Rectal smooth muscle tissue (tissue), 1 donor: ENCODE measurements around the gene ADCY1.
"Not testable (repeated sequence)": the region's sequence is repeated elsewhere in the genome, so short reads cannot be mapped to it uniquely, and the experiment has no call there.

Source experiments
- H3K27ac ChIP-seq: one replicate; pipeline ENCODE4 v1.7.0; 2013; ENCODE audit warnings: low read depth, low read length, inconsistent platforms
- H3K27me3 ChIP-seq: one replicate; pipeline ENCODE4 v1.7.0; 2013; ENCODE audit warnings: low read length; ENCODE audit not compliant: control insufficient read depth, insufficient read depth
- H3K36me3 ChIP-seq: one replicate; pipeline ENCODE4 v1.7.0; 2013; ENCODE audit warnings: low read length; ENCODE audit not compliant: control insufficient read depth, insufficient read depth
- H3K4me1 ChIP-seq: one replicate; pipeline ENCODE4 v1.7.0; 2013; ENCODE audit warnings: low read length; ENCODE audit not compliant: control insufficient read depth, insufficient read depth
- H3K4me3 ChIP-seq: one replicate; pipeline ENCODE4 v1.7.0; 2013; ENCODE audit warnings: low read length
- H3K9ac ChIP-seq: one replicate; pipeline ENCODE4 v1.7.0; 2013; ENCODE audit warnings: low read length

Gene ADCY1

GRCh38 chr7:45715471-45716352 lies 141.5 kb downstream of the ADCY1 start:
- Histone ChIP-seq H3K4me1 (no peaks in the 10 kb centered on the region), H3K36me3 (no peaks in the 10 kb centered on the region), H3K4me3 (no peak overlapping the region), H3K9ac (no peak overlapping the region), H3K27me3 (no peaks in the 10 kb centered on the region), H3K27ac (no peak overlapping the region)

- no peak overlapping the region for H3K27ac ChIP-seq
- H3K36me3 ChIP-seq = no peaks in the 10 kb centered on the region
- no peaks in the 10 kb centered on the region for H3K27me3 ChIP-seq
- no peak overlapping the region for H3K4me3 ChIP-seq
- H3K4me1 ChIP-seq = no peaks in the 10 kb centered on the region
- no peak overlapping the region for H3K9ac ChIP-seq
Measured at GRCh38 chr7:45716380-45717203, 142.4 kb downstream of the ADCY1 start.

- Histone ChIP-seq H3K27me3 (no peaks in the 10 kb centered on the region), H3K9ac (no peak overlapping the region), H3K4me3 (no peak overlapping the region), H3K27ac (no peak overlapping the region), H3K36me3 (no peaks in the 10 kb centered on the region), H3K4me1 (no peaks in the 10 kb centered on the region)
Measured at GRCh38 chr7:45717537-45718235, 143.5 kb downstream of the ADCY1 start.

GRCh38 chr7:45718464-45719330 lies 144.5 kb downstream of the ADCY1 start:
- Histone ChIP-seq H3K27ac (no peak overlapping the region), H3K27me3 (no peaks in the 10 kb centered on the region), H3K4me1 (no peaks in the 10 kb centered on the region), H3K4me3 (no peak overlapping the region), H3K36me3 (no peaks in the 10 kb centered on the region), H3K9ac (no peak overlapping the region)

DNA sequence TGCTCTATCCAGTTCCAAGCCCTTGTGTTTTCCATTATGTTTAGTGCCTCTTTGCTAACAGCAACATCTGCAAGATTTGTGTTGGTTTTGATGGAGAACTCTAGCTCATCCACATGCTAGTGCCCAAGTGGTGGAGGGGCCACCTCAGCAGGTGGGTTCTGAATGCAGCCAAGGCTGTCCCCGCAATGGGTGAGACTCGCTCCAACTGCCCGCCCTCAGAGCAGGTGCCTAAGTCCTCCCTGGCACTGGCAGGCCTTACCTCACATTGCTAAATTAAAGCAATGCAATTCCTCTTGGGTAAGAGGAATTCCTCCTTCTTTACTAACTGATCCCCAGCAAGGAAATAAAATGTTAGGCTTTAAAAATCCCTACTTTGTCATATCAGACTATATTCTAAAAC lies 146.8 kb downstream of the ADCY1 start:
- H3K36me3 ChIP-seq = peaks cover 3% of the 10 kb centered on the region
- no peaks in the 10 kb centered on the region for H3K27me3 ChIP-seq
- no peak overlapping the region for H3K4me3 ChIP-seq
- no peak overlapping the region for H3K9ac ChIP-seq
- H3K4me1 ChIP-seq = no peaks in the 10 kb centered on the region
- H3K27ac ChIP-seq = no peak overlapping the region

DNA sequence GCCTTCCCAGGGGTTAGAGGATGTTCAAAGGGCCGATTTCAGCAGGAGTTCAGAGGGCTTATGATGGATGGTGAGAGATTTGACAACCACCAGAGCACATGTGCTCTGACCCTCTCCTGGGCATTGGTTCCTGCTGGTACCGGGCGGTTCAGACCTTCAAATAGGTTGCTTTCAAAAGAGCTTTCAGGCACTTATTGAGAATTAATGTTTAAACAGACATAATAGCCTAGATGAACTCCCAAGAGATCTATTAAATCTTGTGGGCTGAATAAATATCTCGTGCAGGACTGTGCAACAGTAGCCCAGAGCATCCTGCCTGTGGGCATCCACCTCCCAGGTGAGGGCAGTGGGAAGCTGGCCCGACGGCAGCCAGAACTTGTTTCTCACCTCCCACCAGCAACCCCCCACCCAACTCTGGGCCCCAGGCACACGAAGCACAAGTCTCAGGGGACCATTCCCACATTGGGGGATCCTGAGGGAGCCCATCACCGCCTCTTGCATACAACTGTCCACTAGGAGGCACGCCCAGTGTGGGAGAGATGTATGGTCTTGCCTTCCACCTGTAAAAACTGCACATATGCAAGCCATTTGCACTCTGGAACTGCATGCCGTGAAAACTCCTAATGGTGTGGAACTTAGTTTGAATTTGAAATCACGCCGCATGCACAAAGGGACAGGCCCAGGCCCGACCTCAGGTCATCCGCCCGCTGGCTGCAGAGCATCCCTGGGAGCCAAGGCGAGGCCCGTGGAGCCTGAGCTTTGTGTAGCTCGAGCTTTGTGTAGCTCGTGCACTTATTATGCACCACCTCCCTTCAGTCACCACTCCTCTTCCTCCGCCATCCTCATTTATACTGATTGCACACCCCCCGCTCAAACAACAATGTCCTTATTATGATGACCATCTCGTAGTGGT lies 147.8 kb downstream of the ADCY1 start:
- no peak overlapping the region for H3K4me3 ChIP-seq
- no peaks in the 10 kb centered on the region for H3K27me3 ChIP-seq
- H3K4me1 ChIP-seq = no peaks in the 10 kb centered on the region
- no peak overlapping the region for H3K9ac ChIP-seq
- peaks cover 6% of the 10 kb centered on the region for H3K36me3 ChIP-seq
- no peak overlapping the region for H3K27ac ChIP-seq

DNA sequence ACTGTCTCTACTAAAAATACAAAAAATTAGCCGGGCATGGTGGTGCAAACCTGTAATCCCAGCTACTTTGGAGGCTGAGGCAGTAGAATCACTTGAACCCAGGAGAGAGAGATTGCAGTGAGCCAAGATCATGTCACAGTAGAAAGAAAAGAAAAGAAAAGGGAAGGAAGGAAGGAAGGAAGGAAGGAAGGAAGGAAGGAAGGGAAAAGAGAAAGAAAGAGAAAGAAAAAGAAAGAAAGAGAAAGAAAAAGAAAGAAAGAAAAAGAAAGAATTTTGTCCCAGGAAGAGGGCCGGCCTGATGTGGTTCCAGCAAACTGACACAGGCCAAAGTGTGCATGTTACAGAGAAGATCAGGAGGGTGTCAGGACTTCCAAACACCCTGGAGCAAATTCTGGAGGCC lies 151.1 kb downstream of the ADCY1 start:
- H3K4me1 ChIP-seq, H3K4me3 ChIP-seq, H3K36me3 ChIP-seq, H3K27ac ChIP-seq, H3K9ac ChIP-seq, H3K27me3 ChIP-seq: not testable (repeated sequence)

DNA sequence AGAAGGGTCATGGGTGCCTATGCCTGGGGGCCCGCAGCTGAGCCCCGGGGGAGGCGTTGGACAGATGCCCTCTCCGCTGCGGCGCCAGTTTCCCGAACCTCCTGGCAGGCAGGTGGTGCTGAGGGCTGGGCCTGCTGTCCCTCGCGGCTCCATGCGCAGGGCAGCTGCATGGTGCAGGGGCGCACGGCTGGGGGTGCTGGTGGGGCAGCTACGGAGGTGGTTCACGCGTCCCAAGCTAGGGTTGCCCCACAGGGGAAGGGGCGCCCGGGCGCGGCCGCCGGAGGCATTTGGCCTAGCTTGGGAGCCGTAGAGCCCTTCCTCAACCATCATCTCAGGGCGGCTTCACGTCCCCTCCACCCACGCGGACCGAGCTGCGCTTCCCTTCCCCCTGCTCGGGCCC lies 152.7 kb downstream of the ADCY1 start:
- no peak overlapping the region for H3K27ac ChIP-seq
- no peak overlapping the region for H3K9ac ChIP-seq
- H3K27me3 ChIP-seq = no peaks in the 10 kb centered on the region
- H3K36me3 ChIP-seq = peaks cover 6% of the 10 kb centered on the region
- H3K4me1 ChIP-seq = no peaks in the 10 kb centered on the region
- H3K4me3 ChIP-seq = no peak overlapping the region

- H3K36me3 ChIP-seq, H3K9ac ChIP-seq, H3K27ac ChIP-seq, H3K27me3 ChIP-seq, H3K4me3 ChIP-seq, H3K4me1 ChIP-seq: not testable (repeated sequence)
Measured at GRCh38 chr7:45731692-45732443, 157.7 kb downstream of the ADCY1 start.

- not testable (repeated sequence) for H3K9ac ChIP-seq, H3K27ac ChIP-seq, H3K27me3 ChIP-seq, H3K36me3 ChIP-seq, H3K4me1 ChIP-seq, H3K4me3 ChIP-seq
Measured at GRCh38 chr7:45738920-45739319, 164.8 kb downstream of the ADCY1 start.

GRCh38 chr7:45740573-45740972 lies 166.4 kb downstream of the ADCY1 start:
- not testable (repeated sequence) for H3K36me3 ChIP-seq, H3K9ac ChIP-seq, H3K27ac ChIP-seq

More at GRCh38 chr7:45740573-45740972, 166.4 kb downstream of the ADCY1 start:
- H3K4me3 ChIP-seq, H3K4me1 ChIP-seq, H3K27me3 ChIP-seq: not testable (repeated sequence)
